Thymus (tissue), 11 donors: ENCODE measurements around the gene CHRM4. TPM values are rescaled to one million over a fixed set of nuclear protein-coding genes. Genes with fewer than 3 reads are reported as not detected.

ENCODE experiments used
- DNase-seq, 9 donors: peaks; one replicate each; pipeline ENCODE4 v3.0.0-alpha.2; 2013; ENCODE audit warnings: low spot score in 9 of 9, low read depth in 6 of 9, missing footprints in 1 of 9
- H3K27ac ChIP-seq, 2 donors: one replicate each; pipeline ENCODE4 v1.5.1; 2013; ENCODE audit warnings: control low read depth in 1 of 2, low read depth in 1 of 2, low read length in 1 of 2, mild to moderate bottlenecking in 1 of 2, moderate library complexity in 1 of 2
- H3K27me3 ChIP-seq, 2 donors: one replicate each; pipeline ENCODE4 v1.5.1; 2013; ENCODE audit warnings: low read length in 1 of 2; ENCODE audit not compliant: control insufficient read depth in 2 of 2, insufficient read depth in 1 of 2
- H3K36me3 ChIP-seq, 2 donors: one replicate each; pipeline ENCODE4 v1.5.1; 2013; ENCODE audit warnings: low read length in 1 of 2, mild to moderate bottlenecking in 1 of 2, moderate library complexity in 1 of 2; ENCODE audit not compliant: control insufficient read depth in 2 of 2, insufficient read depth in 2 of 2
- H3K4me1 ChIP-seq, 2 donors: one replicate each; pipeline ENCODE4 v1.5.1; 2013; ENCODE audit warnings: low read length in 2 of 2; ENCODE audit not compliant: control insufficient read depth in 2 of 2, insufficient read depth in 2 of 2
- H3K4me3 ChIP-seq, 2 donors: one replicate each; pipeline ENCODE4 v1.5.1; 2013; ENCODE audit warnings: low read length in 2 of 2, control low read depth in 1 of 2, mild to moderate bottlenecking in 1 of 2
- H3K9me3 ChIP-seq, 2 donors: one replicate each; pipeline ENCODE4 v1.5.1; 2013; ENCODE audit warnings: low read length in 1 of 2, mild to moderate bottlenecking in 1 of 2; ENCODE audit not compliant: control insufficient read depth in 2 of 2, insufficient read depth in 1 of 2
- WGBS: extraction: QIAGEN DNeasy Blood & Tissue Kit; methylation state at CpG from one replicate; pipeline ENCODE4 v1.1.7; 2013; 5-methylcytosine and 5-hydroxymethylcytosine counted together
- polyA plus RNA-seq: library from polyadenylated mRNA; stranded (reverse); fragments of 200-250 nt; gene quantifications from one replicate; pipeline ENCODE4 v1.2.3, GENCODE V29; 2013
- total RNA-seq: library from RNA; stranded (reverse); fragments of 120-200 nt; gene quantifications from one replicate; pipeline ENCODE4 v1.2.4, GENCODE V29; 2013
- donor health status: healthy.

CHRM4 gene
- total and polyA plus RNA-seq, 2 donors = 0.23 to 3.6 TPM

DNA sequence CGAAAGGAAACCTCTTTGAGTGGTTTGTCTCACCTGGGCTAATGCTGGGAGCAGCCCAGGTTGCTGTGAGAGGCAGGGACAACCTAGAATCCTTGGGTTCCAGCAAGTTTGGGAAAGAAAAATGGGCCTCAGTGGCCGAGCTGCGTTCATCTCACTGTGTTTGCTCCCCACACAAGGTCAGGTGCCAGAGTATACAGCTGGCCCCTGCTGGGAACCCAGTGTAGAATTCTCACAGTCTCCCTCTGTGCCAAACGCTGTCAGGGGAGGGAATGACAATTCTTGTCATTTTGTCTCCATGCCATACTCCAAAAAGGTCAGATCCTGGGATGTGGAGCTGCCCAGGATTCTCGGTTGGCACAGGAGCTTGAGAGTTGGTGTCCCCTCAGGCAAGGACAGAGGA lies 40.0 kb downstream of the CHRM4 start:
- WGBS = 87% methylated on average over 5 of the region's 5 CpGs
- no peak overlapping the region for H3K4me3 ChIP-seq

GRCh38 chr11:46351148-46351547 lies 40.4 kb downstream of the CHRM4 start:
- DNase-seq = no peak
- H3K4me3 ChIP-seq = no peak overlapping the region
- H3K27ac ChIP-seq = peak overlapping the region; percentile 0 to 47
- peaks cover 54 to 90% of the 10 kb centered on the region in 2 donors for H3K4me1 ChIP-seq
- peaks cover 0 to 2% of the 10 kb centered on the region in 2 donors for H3K27me3 ChIP-seq
- peaks cover 16 to 20% of the 10 kb centered on the region in 2 donors for H3K36me3 ChIP-seq
- 83% methylated on average over 8 of the region's 8 CpGs for WGBS
- H3K9me3 ChIP-seq = no peaks in the 10 kb centered on the region

More for the DNA sequence above, 40.0 kb downstream of the CHRM4 start:
- no peak for DNase-seq
- Histone ChIP-seq H3K4me1 (peaks cover 50 to 90% of the 10 kb centered on the region in 2 donors), H3K27me3 (no peaks in the 10 kb centered on the region), H3K27ac (peak overlapping the region; percentile 0 to 68), H3K36me3 (peaks cover 20 to 24% of the 10 kb centered on the region in 2 donors), H3K9me3 (no peaks in the 10 kb centered on the region)

DNA sequence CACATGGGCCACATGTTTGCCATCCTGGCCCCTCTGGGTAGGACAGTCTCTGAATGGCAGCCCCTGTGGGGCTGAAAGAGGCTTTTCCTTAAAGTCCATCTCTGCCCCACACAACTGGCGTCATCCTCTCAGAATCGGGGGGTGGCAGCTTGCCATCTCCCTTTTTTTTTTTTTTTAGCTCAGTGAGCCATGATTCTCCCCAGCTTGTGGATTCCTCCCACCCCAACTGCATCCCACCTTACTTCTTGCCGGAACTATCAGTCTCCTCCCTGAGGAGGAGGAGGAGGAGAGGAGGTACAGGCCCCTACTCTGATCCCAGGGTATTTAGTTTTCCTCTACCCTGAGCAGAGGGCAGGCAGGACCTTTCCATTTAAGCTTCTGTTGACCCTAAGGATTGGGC lies 40.9 kb downstream of the CHRM4 start:
- Histone ChIP-seq H3K9me3 (no peaks in the 10 kb centered on the region), H3K4me3 (no peak overlapping the region), H3K27me3 (peaks cover 0 to 6% of the 10 kb centered on the region in 2 donors), H3K27ac (peak overlapping the region in 1 of 2 donors; percentile 47), H3K4me1 (peaks cover 58 to 91% of the 10 kb centered on the region in 2 donors), H3K36me3 (peaks cover 11 to 19% of the 10 kb centered on the region in 2 donors)
- 89% methylated on average over 3 of the region's 3 CpGs for WGBS
- DNase-seq = no peak

- peak in 5 of 9 donors; percentile 49 to 87 (median 70) for DNase-seq
- H3K27me3 ChIP-seq = peaks cover 0 to 6% of the 10 kb centered on the region in 2 donors
- H3K4me3 ChIP-seq = peak overlapping the region; percentile 78 to 80
- peak overlapping the region; percentile 86 to 95 for H3K27ac ChIP-seq
- 16% methylated on average over 18 of the region's 18 CpGs for WGBS
- H3K36me3 ChIP-seq = peaks cover 9 to 14% of the 10 kb centered on the region in 2 donors
- H3K4me1 ChIP-seq = peaks cover 63 to 91% of the 10 kb centered on the region in 2 donors
- H3K9me3 ChIP-seq = no peaks in the 10 kb centered on the region
These were observed 42.8 kb downstream of the CHRM4 start for GRCh38 chr11:46348566-46349401.

- WGBS = 1% methylated on average over 63 of the region's 63 CpGs
- DNase-seq = no peak
- peak overlapping the region; percentile 86 to 95 for H3K27ac ChIP-seq
These were observed 43.8 kb downstream of the CHRM4 start for GRCh38 chr11:46347637-46348311.

GRCh38 chr11:46346886-46347636 lies 44.5 kb downstream of the CHRM4 start, which contains the start of gene DGKZ:
TSS of gene DGKZ (plus strand) at chr11:46347463. CDS start at chr11:46347660, 197 bp downstream.
- peak within 1 kb of the TSS; percentile 86 to 95 for H3K27ac ChIP-seq
- H3K27me3 ChIP-seq = peaks cover 0 to 6% of the 10 kb centered on the region in 2 donors
- DNase-seq = peak in 8 of 9 donors; percentile 56 to 89 (median 76)
- peak within 1 kb of the TSS; percentile 78 to 80 for H3K4me3 ChIP-seq
- 4% methylated on average over 80 of the region's 80 CpGs for WGBS
- H3K9me3 ChIP-seq = no peaks in the 10 kb centered on the region
- H3K4me1 ChIP-seq = peaks cover 54 to 87% of the 10 kb centered on the region in 2 donors
- peaks cover 0 to 11% of the 10 kb centered on the region in 2 donors for H3K36me3 ChIP-seq

More at GRCh38 chr11:46347637-46348311, 43.8 kb downstream of the CHRM4 start:
- Histone ChIP-seq H3K9me3 (no peaks in the 10 kb centered on the region), H3K4me1 (peaks cover 56 to 87% of the 10 kb centered on the region in 2 donors), H3K36me3 (peaks cover 3 to 11% of the 10 kb centered on the region in 2 donors), H3K27me3 (peaks cover 0 to 6% of the 10 kb centered on the region in 2 donors), H3K4me3 (peak overlapping the region; percentile 78 to 80)

GRCh38 chr11:46345881-46346484 lies 45.6 kb downstream of the CHRM4 start:
- Histone ChIP-seq H3K4me3 (peak overlapping the region in 1 of 2 donors; percentile 34), H3K27ac (peak overlapping the region in 1 of 2 donors; percentile 72), H3K4me1 (peaks cover 48 to 87% of the 10 kb centered on the region in 2 donors), H3K9me3 (no peaks in the 10 kb centered on the region), H3K27me3 (peaks cover 0 to 6% of the 10 kb centered on the region in 2 donors), H3K36me3 (peaks cover 0 to 8% of the 10 kb centered on the region in 2 donors)
- WGBS = 20% methylated on average over 10 of the region's 10 CpGs
- no peak for DNase-seq

GRCh38 chr11:46345131-46345597 lies 46.4 kb downstream of the CHRM4 start:
- peak overlapping the region in 1 of 2 donors; percentile 34 for H3K4me3 ChIP-seq
- DNase-seq = no peak
- H3K36me3 ChIP-seq = peaks cover 0 to 5% of the 10 kb centered on the region in 2 donors
- peak overlapping the region; percentile 32 to 65 for H3K27ac ChIP-seq
- 25% methylated on average over 20 of the region's 20 CpGs for WGBS
- peaks cover 40 to 86% of the 10 kb centered on the region in 2 donors for H3K4me1 ChIP-seq
- peaks cover 0 to 6% of the 10 kb centered on the region in 2 donors for H3K27me3 ChIP-seq
- H3K9me3 ChIP-seq = no peaks in the 10 kb centered on the region
